HG03558 (cell line): ENCODE measurements around the gene CD248.
"Not testable (repeated sequence)": the region's sequence is repeated elsewhere in the genome, so short reads cannot be mapped to it uniquely, and the experiment has no call there.

Experiments used
- ATAC-seq: cut with Tn5 transposase; IDR thresholded peaks from one replicate; pipeline ENCODE4 v1.9.1; 2021; ENCODE audit warnings: moderate number of reproducible peaks; ENCODE audit not compliant: unreplicated experiment; ENCODE audit errors: extremely low read depth

Gene CD248

DNA sequence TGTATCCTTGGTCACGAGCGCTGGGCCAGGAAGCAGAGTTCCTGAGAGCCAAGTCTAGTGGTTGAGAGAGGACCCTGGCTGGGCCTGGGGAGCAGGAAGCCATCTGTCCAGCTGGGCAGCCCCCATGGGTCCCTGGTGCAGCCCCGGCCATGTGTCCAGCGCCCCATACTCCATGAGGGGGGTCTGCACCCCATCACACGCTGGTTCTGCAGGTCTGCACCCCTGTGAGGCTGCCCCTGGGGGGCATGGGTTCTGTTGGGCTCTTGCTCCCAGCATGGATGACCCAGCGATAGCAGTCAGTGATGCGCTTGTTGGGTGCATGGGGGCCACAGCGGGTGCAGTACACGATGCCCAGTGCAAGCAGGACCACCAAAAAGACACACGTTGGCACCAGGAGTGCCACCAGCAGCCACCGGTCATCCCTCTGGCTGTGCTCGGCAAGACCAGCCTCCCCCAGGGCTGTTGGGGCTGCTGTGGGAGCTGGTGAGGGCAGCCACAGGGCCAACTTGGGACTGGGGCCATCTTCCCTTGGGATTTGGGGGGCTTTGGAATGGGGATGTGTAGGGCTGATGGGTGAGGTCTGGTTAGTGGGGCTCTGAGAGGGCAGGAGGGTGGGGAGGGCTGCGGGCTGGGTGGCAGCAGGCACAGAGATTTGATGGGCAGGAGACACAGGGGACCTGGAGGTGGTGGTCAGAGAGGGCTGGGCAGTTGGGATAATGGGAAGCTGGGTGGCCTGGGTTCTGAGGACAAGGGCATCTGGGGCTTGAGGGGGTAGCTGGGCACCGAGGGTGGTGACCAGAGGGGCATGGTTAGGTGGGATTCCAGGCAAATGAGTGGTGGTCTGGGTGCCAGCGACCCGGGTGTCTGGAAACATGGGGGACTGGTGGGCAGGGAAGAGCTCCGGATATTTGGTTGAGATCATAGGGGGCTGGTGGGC is 2.0 kb downstream of the CD248 start:
- no peak for ATAC-seq

DNA sequence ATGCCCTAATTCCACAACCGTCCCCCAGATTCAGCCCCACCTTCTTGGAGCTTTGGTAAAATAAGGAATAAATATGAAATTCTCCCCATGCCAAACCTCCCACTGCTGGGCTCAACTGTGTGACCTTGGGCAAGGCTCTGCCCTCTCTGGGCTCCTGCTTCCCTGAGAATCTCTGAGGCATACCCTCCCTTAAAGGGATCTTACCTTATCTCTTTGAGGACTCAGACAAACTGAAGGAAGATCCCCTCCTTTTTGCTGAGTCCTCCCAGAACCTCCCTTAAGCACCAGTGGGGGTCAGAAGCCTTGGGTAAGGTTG is 2.7 kb downstream of the CD248 start:
- no peak for ATAC-seq

DNA sequence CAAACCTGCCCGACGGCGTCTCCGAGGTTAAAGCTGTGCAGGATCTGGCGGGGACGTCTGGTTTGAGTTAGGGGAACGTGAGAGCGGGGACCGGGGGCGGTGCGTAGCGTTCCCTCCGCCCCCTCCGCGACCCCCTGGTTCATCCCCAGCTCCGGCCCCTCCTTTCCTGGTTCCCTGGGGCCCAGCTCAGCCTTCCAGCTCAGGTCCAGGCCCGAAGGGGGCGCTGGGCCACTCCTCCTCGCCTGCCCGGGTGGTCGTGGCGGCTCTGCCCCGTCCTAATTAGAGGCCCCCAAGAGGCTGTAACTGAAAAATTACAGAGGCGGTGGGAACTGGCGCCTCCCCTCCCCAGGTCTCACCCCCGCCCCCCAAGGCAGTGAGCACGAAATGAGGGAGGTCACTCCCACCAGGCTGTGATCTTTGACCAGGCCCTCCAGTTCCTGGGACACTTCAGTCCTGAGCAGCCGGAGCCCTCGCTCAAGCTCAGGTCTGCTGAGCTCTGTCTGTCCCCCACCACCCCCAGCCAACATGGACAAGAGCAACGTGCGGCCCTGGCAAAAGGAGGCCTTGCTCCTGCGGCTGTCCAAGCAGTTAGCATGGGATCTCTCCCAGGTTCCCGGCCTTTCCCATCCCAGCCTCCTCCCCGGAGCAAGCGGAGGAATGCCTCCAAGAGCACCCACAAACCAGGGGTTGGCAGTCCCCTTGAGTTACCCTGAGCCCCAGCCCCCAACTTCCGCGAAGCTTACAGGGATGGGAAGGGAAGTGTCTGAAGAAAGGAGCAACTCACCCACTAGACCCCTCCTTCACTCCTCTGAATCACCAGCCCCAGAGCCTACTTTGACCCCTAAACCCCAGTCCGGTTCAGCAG is 3.3 kb downstream of the CD248 start:
- no peak for ATAC-seq

DNA sequence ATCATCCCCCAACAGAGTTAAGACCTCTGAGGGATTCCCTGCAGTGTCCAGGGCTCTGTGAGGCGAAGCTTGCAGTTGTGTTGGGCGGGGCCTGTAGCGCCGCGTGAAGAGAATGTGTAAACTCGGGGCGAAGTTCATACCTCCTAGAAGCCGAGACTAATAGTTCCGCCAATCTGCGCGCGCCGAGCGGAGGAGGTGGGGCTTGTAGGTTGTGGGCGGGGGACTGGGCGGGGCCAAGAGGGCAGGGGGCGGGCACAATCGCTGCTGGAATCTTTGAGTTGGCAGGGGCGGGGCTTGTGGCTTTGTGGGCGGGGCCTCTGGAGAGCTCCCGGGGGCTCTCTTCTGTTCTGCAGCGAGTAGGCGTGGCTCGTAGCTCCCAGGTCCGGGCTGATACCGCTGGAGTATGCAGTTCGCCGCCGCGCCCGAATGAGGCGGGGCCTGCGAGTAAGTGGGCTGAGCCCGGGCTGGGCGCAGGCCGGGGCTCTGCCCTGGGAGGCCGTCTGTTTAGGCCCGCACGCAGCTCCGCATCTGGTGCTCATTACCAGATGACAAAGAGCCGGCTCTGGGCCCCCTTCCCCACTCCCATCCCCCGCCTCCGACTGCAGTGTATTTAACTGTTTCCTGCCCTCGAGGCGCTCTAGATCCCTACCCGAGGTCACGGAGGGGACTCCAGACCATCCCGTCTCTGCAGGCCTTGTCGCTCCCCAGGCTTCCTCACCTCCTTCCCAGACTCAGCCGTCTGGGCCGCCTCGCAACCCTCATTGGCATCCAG is 4.1 kb downstream of the CD248 start:
- ATAC-seq = peak; percentile 37

DNA sequence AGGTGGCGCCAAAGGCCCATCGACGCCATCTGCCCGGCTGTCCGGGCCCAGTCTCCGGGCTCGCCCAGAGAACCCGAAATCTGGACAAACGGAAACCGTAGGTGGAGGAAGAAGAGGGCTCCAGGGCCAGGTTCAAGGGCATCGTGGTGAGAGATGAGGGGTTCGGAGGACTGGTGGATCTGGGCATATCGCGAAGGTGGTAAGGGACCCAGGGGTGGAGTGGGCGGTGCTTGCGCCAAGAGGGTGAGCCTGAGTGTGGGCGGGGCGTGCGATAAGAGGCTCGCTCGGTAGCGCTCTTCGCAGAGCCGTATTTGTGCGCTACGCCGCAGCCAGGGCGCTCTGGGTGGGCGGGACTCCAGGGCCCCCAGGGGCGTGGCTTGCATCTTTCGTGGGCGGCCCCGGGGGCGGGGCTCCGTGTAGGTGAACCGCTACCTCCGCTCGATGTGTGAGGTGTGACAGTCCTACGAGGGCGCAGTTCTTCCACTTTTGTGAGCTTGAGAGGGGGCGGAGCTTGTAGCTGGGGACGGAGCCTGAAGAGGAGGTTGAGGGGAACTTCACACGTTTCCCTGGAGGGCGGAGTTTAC is 4.8 kb downstream of the CD248 start:
- ATAC-seq = peak; percentile 35

DNA sequence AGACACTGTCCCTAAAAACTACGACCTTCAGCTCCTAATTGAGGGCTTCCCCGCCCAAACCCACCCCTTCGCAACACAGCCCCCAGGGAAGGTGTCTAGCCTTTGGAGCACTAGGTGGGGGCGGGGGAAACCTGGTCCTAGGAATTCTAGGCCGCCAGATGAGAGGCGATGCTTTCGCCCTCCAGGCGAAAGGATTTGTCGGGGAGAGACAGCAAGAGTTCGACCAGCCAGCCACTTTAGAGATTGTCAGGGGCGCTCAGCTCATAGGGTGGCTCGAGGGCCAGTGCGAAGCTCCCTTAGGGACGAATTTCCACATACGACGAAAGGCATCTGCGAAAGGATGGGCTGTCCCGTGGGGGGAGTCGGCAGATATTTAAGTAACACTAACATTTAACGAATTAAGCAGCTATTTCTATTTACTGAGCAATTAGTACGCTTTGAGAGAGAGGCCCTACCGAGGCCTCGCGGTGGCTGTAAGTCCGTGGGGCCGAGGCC is 5.3 kb downstream of the CD248 start:
- ATAC-seq = no peak

DNA sequence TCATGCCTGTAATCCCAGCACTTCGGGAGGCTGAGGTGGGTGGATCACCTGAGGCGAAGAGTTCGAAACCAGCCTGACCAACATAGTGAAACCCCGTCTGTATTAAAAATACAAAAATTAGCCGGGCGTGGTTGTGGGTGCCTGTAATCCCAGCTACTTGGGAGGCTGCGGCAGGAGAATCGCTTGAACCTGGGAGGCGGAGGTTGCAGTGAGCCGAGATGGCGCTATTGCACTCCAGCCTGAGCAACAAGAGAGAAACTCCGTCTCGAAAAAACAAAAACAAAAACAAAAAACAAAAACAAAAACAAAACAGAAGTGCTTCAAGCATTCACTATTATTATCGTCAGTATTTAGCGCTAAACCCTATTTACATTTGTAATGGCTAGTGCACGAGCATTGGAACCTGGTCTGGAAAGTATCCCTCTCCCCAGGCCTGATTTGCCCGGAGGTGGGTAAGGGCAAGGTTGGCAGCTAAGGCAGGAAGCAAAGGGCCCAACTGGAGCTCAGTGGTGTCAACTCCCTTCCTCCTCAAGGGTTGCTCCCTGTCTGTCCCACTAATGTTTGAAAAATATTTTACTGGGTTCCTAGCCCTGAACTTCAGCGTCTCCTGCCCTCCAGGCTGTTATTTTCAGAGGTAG is 5.9 kb downstream of the CD248 start:
- not testable (repeated sequence) for ATAC-seq

DNA sequence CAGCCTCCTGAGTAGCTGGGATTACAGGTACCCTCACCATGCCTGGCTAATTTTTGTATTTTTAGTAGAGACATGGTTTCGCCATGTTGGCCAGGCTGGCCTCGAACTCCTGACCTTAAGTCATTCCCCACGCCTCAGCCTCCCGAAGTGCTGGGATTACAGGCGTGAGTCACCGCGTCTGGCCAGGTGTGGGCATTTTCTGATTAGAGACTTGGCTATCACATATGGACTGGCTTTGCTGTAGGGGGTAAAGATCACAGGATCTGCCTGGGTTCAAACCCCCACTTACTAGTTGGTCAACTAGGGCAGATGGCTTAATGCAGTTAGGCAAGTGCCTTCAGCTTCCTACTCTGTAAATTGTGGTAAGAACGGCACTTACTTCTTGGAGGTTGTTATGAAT is 6.5 kb downstream of the CD248 start:
- no peak for ATAC-seq

DNA sequence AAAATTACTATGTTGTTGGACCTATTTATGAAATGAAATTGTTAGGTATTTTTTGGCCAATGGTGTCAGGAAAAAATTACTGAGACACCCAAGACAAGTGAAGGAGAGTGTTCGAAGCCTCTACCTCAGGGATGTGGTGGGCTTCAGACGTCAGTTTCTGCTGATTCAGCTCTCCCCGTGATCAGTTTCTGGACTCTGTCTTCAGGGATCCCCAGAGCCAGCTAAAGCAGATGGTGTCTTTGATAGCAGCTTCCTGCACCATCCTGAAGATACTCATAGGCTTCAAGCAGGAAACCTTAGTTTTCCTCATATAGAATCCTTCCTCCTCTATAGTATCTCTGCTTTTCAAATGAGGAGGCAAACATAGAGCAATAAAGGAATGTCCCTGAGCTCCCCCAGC is 7.4 kb downstream of the CD248 start:
- ATAC-seq = no peak

DNA sequence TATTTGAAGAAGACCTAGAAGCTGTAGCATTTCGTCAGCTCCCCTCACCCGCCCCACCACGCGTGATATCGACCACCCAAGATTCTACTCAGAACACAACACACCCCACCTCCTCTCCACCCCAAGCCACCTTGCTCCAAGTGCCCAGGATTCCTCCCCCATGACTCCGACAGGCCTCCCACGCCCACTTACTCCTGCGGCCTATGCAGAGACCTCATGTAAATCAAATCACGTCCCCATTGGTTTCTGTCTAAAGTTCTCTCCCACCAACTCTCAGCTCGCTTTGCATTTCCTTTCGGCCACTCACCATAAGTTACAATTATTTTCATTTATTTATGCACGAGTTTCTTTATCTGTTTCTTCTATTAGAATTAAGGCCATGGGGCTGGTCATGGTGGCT is 14.2 kb downstream of the CD248 start:
- no peak for ATAC-seq

DNA sequence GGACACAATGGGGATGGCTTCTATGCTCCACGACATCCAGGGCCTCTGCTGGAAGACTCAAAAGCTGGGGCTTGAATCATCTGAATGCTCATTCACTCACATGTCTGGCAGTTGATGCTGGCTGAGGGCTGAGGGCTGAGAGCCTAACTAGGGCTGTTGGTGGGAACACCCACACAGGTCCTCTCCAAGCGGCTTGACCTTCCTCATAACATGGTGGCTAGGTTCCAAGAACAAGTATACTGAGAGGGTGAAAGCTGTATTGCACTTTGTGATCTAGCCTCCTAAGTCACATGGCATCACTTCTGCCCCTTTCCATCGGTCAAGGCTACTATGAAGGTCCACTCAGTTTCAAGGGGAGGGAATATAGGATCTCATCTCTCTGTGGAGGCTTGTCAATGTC is 17.7 kb downstream of the CD248 start:
- ATAC-seq = no peak

DNA sequence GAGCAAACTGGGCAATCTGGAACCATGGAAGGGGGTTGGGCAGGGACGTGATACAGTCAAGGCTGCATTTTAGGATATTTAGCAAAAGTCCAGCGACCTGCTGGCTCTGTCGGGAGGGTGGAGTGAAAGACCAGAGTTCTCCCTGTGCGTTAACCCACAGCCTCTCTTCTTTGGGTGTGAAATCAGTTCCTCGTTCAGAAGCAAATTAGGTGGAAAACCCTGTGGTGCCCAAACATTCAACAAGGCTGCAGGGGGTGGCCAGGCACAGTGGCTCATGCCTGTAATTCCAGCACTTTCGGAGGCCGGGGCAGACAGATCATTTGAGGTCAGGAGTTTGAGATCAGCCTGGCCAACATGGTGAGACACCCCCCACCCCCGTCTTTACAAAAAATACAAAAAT is 19.2 kb downstream of the CD248 start:
- ATAC-seq = no peak

DNA sequence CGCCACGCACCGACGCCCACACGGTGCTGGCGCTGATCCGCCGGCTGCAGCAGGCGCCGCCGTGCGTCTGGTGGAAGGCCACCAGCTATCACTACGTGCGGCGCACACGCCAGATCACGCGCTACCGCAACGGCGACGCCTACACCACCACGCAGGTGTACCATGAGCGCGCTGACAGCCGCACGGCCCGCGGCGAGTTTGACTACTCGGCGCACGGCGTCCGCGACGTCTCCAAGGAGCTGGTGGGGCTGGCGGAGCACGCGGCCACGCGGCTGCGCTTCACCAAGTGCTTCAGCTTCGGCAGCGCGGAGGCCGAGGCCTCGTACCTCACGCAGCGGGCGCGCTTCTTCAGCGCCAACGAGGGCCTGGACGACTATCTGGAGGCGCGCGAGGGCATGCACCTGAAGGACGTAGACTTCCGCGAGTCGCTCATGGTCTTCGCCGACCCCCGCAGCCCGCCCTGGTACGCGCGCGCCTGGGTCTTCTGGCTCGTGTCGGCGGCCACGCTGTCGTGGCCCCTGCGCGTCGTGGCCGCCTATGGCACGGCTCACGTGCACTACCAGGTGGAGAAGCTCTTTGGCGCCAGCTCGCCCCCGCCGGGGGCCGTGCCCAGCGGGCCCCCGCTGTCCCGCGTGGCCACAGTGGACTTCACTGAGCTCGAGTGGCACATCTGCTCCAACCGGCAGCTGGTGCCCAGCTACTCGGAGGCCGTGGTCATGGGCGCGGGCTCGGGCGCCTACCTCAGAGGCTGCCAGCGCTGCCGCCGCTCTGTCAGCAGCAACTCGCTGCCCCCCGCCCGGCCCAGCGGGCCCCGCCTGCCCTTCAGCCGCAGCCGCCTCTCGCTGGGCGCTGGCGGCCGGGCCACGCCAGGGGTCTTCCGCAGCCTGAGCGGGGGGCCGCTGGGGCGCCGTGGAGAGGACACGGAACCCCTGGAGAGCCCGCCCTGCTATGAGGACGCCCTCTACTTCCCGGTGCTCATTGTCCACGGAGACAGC is 21.9 kb downstream of the CD248 start:
- no peak for ATAC-seq

DNA sequence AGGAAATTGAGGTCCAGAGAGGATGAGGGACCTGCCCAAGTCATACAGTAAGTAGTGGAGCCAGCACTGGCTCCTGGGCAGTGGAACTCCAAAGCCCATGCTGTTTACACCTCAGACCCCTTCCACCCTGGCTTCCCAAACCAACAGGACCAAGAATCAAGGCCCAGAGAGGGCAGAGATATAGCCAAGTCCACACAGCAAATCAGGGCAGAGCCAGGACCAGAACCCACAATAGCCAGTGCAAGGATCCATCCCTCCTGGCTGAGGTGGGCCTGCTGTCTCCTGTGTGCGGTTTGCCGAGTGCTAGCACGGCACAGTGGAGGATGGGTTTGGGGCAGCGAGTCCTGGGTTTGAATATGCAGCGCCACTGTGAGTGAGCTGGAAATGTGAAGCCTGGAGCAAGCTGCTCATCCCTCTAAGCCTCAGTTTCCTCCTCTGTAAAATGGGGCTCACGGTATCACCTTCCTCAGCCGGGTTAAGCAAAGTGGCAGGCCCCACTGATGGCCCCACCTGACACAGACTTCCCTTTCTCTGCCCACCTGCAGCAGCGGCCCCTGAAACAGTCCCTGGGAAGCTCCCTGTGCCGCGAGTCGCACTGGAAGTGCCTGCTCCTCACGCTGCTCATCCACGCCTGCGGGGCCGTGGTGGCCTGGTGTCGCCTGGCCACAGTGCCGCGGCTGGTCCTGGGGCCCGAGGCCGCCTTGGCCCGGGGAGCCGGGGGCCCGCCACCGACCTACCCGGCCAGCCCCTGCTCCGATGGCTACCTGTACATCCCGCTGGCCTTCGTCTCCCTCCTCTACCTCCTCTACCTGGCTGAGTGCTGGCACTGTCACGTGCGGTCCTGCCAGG is 22.8 kb downstream of the CD248 start:
- ATAC-seq = no peak

DNA sequence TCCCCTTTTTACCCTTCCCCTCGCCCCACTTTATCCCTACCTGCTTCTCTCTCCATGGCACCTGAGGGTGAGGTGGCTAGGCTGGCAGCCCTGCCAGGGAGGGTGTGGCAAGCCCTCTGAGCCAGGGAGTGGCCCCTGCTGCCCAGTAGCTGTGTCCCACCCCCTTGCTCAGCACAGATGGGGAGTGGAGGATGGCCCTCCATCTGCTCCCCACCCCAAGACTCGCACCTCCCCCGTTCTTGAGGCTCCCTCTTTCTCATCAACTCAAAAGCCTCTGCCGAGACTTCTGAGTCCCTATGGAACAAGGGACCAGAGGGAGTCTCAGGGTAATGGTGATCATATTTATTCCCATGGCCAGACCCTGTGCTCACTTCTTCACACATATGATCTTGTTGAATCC is 23.5 kb downstream of the CD248 start:
- no peak for ATAC-seq

DNA sequence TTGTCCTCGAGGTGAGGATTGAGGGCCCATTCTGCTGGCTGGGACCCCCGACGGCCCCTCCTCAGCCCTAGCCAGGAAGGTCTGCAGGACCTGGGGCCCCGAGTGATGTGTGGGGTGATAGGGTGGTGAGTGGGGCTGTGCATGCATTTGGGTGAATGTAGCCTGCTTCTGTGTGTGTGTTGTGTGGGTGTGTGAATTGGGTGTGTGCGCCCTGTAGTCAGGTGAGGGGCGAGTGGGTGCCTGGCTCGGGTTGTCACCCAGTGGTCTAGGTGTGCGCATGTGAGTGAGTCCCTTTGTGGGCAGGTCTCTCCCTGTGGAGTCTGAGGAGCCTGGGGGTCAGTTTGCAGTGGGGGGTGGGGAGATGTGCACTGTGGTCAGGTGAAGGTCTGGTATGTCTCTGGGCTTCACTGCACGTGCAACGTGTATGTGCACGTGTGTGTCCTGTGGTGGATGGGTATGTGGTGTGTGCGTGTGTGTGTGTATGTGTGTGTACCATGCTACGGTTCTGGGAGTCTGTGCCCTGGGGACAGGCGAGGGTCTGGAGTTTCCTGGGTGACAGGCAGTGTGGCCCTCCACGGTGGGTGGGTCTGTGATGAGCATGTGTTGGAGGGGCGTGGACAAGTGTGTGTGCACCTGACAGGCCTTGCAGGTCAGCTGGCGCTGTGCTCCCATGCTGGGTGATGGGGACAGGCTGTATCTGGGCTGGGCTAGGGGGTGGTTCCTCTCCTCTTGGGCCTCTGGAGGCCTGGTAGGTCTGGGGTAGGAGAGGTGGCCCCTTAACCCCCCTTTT is 24.1 kb downstream of the CD248 start:
- no peak for ATAC-seq
